Mesendoderm (in vitro differentiated cells): ENCODE measurements around the gene ANO4.
A peak's percentile ranks its signal among the peaks of the same experiment; 100 is the strongest.

Experiments used
- DNase-seq: peaks from one replicate; pipeline ENCODE4 v3.0.0; 2013
- H2AK5ac ChIP-seq: 2 replicates; pipeline ENCODE4 v1.6.1; 2013; ENCODE audit warnings: low read length, inconsistent platforms
- H2BK120ac ChIP-seq: 2 replicates; pipeline ENCODE4 v1.6.1; 2013; ENCODE audit warnings: low read depth, mild to moderate bottlenecking, low read length, moderate library complexity, mixed read lengths
- H2BK15ac ChIP-seq: replicated peaks from 2 replicates; pipeline ENCODE4 v1.6.1; 2013; ENCODE audit warnings: low read depth, mild to moderate bottlenecking, moderate library complexity
- H2BK5ac ChIP-seq: 2 replicates; pipeline ENCODE4 v1.6.1; 2013; ENCODE audit warnings: low read length, inconsistent platforms
- H3K18ac ChIP-seq: 2 replicates; pipeline ENCODE4 v1.6.1; 2013; ENCODE audit warnings: mild to moderate bottlenecking, low read length, mixed read lengths
- H3K23ac ChIP-seq: one replicate; pipeline ENCODE4 v1.6.1; 2013; ENCODE audit warnings: low read length
- H3K27ac ChIP-seq: 2 replicates; pipeline ENCODE4 v1.5.1; 2013; ENCODE audit warnings: low read depth, mild to moderate bottlenecking, inconsistent platforms, low read length, moderate library complexity
- H3K27me3 ChIP-seq: 2 replicates; pipeline ENCODE4 v1.6.1; 2013; ENCODE audit warnings: low read length, control low read depth, mild to moderate bottlenecking, inconsistent platforms; ENCODE audit not compliant: insufficient read depth, poor library complexity
- H3K36me3 ChIP-seq: 2 replicates; pipeline ENCODE4 v1.6.1; 2013; ENCODE audit warnings: low read length, inconsistent platforms; ENCODE audit not compliant: control insufficient read depth, insufficient read depth
- H3K4ac ChIP-seq: one replicate; pipeline ENCODE4 v1.6.1; 2013; ENCODE audit warnings: low read depth, mild to moderate bottlenecking, low read length, moderate library complexity
- H3K4me1 ChIP-seq: 2 replicates; pipeline ENCODE4 v1.6.1; 2013; ENCODE audit warnings: low read depth, low read length, inconsistent platforms; ENCODE audit not compliant: control insufficient read depth
- H3K4me2 ChIP-seq: 2 replicates; pipeline ENCODE4 v1.6.1; 2013; ENCODE audit warnings: low read length
- H3K4me3 ChIP-seq: 2 replicates; pipeline ENCODE4 v1.5.1; 2013; ENCODE audit warnings: mild to moderate bottlenecking, low read length
- H3K56ac ChIP-seq: one replicate; pipeline ENCODE4 v1.6.1; 2013; ENCODE audit warnings: low read length
- H3K79me1 ChIP-seq: 2 replicates; pipeline ENCODE4 v1.6.1; 2013; ENCODE audit warnings: low read length, inconsistent platforms
- H3K79me2 ChIP-seq: 2 replicates; pipeline ENCODE4 v1.6.1; 2013; ENCODE audit warnings: mild to moderate bottlenecking, low read length; ENCODE audit not compliant: control insufficient read depth, insufficient read depth
- H3K9ac ChIP-seq: 2 replicates; pipeline ENCODE4 v1.6.1; 2013; ENCODE audit warnings: low read length, inconsistent platforms
- H4K5ac ChIP-seq: one replicate; pipeline ENCODE4 v1.6.1; 2013; ENCODE audit warnings: low read length
- H4K8ac ChIP-seq: one replicate; pipeline ENCODE4 v1.6.1; 2013; ENCODE audit warnings: low read depth, mild to moderate bottlenecking, control low read depth, low read length, moderate library complexity
- WGBS: extraction: QIAGEN DNeasy Blood & Tissue Kit; methylation state at CpG from one replicate; pipeline ENCODE4 v1.1.7; 2013; ENCODE audit warnings: low lambda C conversion rate, missing lambda C conversion rate; ENCODE audit not compliant: insufficient coverage; ENCODE audit errors: extremely low coverage; 5-methylcytosine and 5-hydroxymethylcytosine counted together

Gene ANO4

GRCh38 chr12:100862676-100863075 is 68.1 kb downstream of the ANO4 start:
- H2BK5ac ChIP-seq: no peak overlapping the region
- H3K9ac ChIP-seq: no peak overlapping the region
- no peaks in the 10 kb centered on the region for H3K79me2 ChIP-seq
- H3K4me2 ChIP-seq: no peak overlapping the region
- H3K4me1 ChIP-seq: no peaks in the 10 kb centered on the region
- H3K27me3 ChIP-seq: no peaks in the 10 kb centered on the region
- no peak overlapping the region for H3K4me3 ChIP-seq
- no peak overlapping the region for H3K56ac ChIP-seq
- no peak overlapping the region for H2BK120ac ChIP-seq
- H4K8ac ChIP-seq: no peak overlapping the region
- H2AK5ac ChIP-seq: no peak overlapping the region
- H3K27ac ChIP-seq: no peak overlapping the region
- H3K4ac ChIP-seq: no peak overlapping the region
- no peak overlapping the region for H3K23ac ChIP-seq
- no peak overlapping the region for H3K18ac ChIP-seq
- no peak overlapping the region for H2BK15ac ChIP-seq
- no peaks in the 10 kb centered on the region for H3K36me3 ChIP-seq
- no peak for DNase-seq
- no peaks in the 10 kb centered on the region for H3K79me1 ChIP-seq
- H4K5ac ChIP-seq: no peak overlapping the region
- no CpG with 5 or more reads among the region's 4 CpGs for WGBS

- Histone ChIP-seq H3K4ac (no peak overlapping the region), H2BK120ac (no peak overlapping the region), H2BK15ac (no peak overlapping the region), H2BK5ac (no peak overlapping the region), H3K79me1 (no peaks in the 10 kb centered on the region), H3K56ac (no peak overlapping the region), H4K5ac (no peak overlapping the region), H4K8ac (no peak overlapping the region), H3K9ac (no peak overlapping the region), H2AK5ac (no peak overlapping the region), H3K4me3 (no peak overlapping the region), H3K79me2 (no peaks in the 10 kb centered on the region), H3K4me2 (no peak overlapping the region), H3K4me1 (no peaks in the 10 kb centered on the region), H3K27ac (no peak overlapping the region), H3K27me3 (no peaks in the 10 kb centered on the region), H3K18ac (no peak overlapping the region), H3K36me3 (no peaks in the 10 kb centered on the region), H3K23ac (no peak overlapping the region)
- DNase-seq: no peak
- no CpG with 5 or more reads among the region's 6 CpGs for WGBS
Measured at GRCh38 chr12:100864366-100864765, 69.8 kb downstream of the ANO4 start.

- no peak overlapping the region for H2BK5ac ChIP-seq
- peak; percentile 47 for DNase-seq
- no peaks in the 10 kb centered on the region for H3K79me2 ChIP-seq
- H3K56ac ChIP-seq: no peak overlapping the region
- no peak overlapping the region for H3K4me3 ChIP-seq
- no peak overlapping the region for H4K5ac ChIP-seq
- H2BK120ac ChIP-seq: no peak overlapping the region
- no peak overlapping the region for H4K8ac ChIP-seq
- WGBS: no CpG with 5 or more reads among the region's 4 CpGs
- H2AK5ac ChIP-seq: no peak overlapping the region
- no peak overlapping the region for H3K9ac ChIP-seq
- no peak overlapping the region for H3K4ac ChIP-seq
- no peaks in the 10 kb centered on the region for H3K27me3 ChIP-seq
- H3K79me1 ChIP-seq: no peaks in the 10 kb centered on the region
- no peak overlapping the region for H3K23ac ChIP-seq
- H3K4me1 ChIP-seq: no peaks in the 10 kb centered on the region
- H2BK15ac ChIP-seq: no peak overlapping the region
- H3K27ac ChIP-seq: no peak overlapping the region
- H3K36me3 ChIP-seq: no peaks in the 10 kb centered on the region
- no peak overlapping the region for H3K4me2 ChIP-seq
- no peak overlapping the region for H3K18ac ChIP-seq
Measured at GRCh38 chr12:100867639-100868393, 73.2 kb downstream of the ANO4 start.

GRCh38 chr12:100868487-100868886 is 73.9 kb downstream of the ANO4 start:
- Histone ChIP-seq H2AK5ac (no peak overlapping the region), H3K9ac (no peak overlapping the region), H3K56ac (no peak overlapping the region), H3K4me2 (no peak overlapping the region), H3K4me1 (no peaks in the 10 kb centered on the region), H4K8ac (no peak overlapping the region), H3K18ac (no peak overlapping the region), H3K79me1 (no peaks in the 10 kb centered on the region), H3K36me3 (no peaks in the 10 kb centered on the region), H3K27ac (no peak overlapping the region), H3K27me3 (no peaks in the 10 kb centered on the region), H3K79me2 (no peaks in the 10 kb centered on the region), H2BK120ac (no peak overlapping the region), H4K5ac (no peak overlapping the region), H3K4me3 (no peak overlapping the region), H3K4ac (no peak overlapping the region), H3K23ac (no peak overlapping the region), H2BK5ac (no peak overlapping the region), H2BK15ac (no peak overlapping the region)
- WGBS: no CpG with 5 or more reads among the region's 1 CpG
- peak; percentile 40 for DNase-seq

GRCh38 chr12:100871195-100871734 is 76.7 kb downstream of the ANO4 start:
- Histone ChIP-seq H4K8ac (no peak overlapping the region), H3K27ac (no peak overlapping the region), H2BK5ac (no peak overlapping the region), H3K18ac (no peak overlapping the region), H2AK5ac (no peak overlapping the region), H2BK15ac (no peak overlapping the region), H3K79me1 (no peaks in the 10 kb centered on the region), H3K27me3 (no peaks in the 10 kb centered on the region), H3K36me3 (no peaks in the 10 kb centered on the region), H2BK120ac (no peak overlapping the region), H3K4ac (no peak overlapping the region), H3K4me1 (no peaks in the 10 kb centered on the region), H3K4me2 (no peak overlapping the region), H3K79me2 (no peaks in the 10 kb centered on the region), H4K5ac (no peak overlapping the region), H3K4me3 (no peak overlapping the region), H3K23ac (no peak overlapping the region), H3K56ac (no peak overlapping the region), H3K9ac (no peak overlapping the region)
- no peak for DNase-seq
- no CpG with 5 or more reads among the region's 1 CpG for WGBS

GRCh38 chr12:100875156-100875555 is 80.6 kb downstream of the ANO4 start:
- Histone ChIP-seq H4K8ac (no peak overlapping the region), H3K4me3 (no peak overlapping the region), H3K4me2 (no peak overlapping the region), H2BK15ac (no peak overlapping the region), H2AK5ac (no peak overlapping the region), H3K56ac (no peak overlapping the region), H3K4ac (no peak overlapping the region), H3K27me3 (no peaks in the 10 kb centered on the region), H3K27ac (no peak overlapping the region), H3K18ac (no peak overlapping the region), H2BK5ac (no peak overlapping the region), H4K5ac (no peak overlapping the region), H3K79me1 (no peaks in the 10 kb centered on the region), H3K36me3 (no peaks in the 10 kb centered on the region), H3K23ac (no peak overlapping the region), H3K9ac (no peak overlapping the region), H3K4me1 (no peaks in the 10 kb centered on the region), H3K79me2 (no peaks in the 10 kb centered on the region), H2BK120ac (no peak overlapping the region)
- no peak for DNase-seq
- no CpG with 5 or more reads among the region's 7 CpGs for WGBS
